Measurements from ENCODE around the gene FKBP6.
"Not testable (repeated sequence)": the region's sequence is repeated elsewhere in the genome, so short reads cannot be mapped to it uniquely, and the experiment has no call there.

The FKBP6 gene

GRCh38 chr7:73312831-73313520 lies 15.0 kb upstream of the FKBP6 start:
- Mint-ChIP-seq H3K27me3 (no peaks in the 10 kb centered on the region), H3K27ac (no peak overlapping the region), H3K4me1 (peaks cover 9% of the 10 kb centered on the region), H3K4me3 (no peak overlapping the region), H3K9me3 (no peaks in the 10 kb centered on the region), H3K36me3 (peaks cover 2% of the 10 kb centered on the region)
- DNase-seq (ENCODE audit: low spot score in 2 of 2) (no peak), ATAC-seq (ENCODE audit: low read depth) (no peak)

DNA sequence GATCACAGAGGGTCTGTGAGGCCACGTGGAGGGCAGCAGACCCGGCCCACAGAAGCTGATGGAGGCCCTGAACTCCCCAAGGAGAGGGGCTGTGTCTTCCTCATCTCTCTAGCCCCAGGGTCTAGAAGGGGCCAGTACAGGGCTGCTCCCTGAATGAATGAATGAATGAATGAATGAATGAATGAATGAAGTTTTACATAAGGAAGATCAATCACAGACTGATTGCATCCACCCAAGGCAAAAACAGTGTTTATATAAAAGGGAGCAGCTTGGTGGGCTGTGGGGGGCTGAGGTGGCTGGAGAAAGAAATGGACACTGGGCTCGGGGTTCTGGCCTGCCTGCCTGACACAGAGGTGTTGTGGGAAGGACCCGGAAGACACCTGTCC lies 14.4 kb upstream of the FKBP6 start:
- Mint-ChIP-seq H3K4me1 (peaks cover 6% of the 10 kb centered on the region), H3K27me3 (no peaks in the 10 kb centered on the region), H3K4me3 (no peak overlapping the region), H3K36me3 (peaks cover 2% of the 10 kb centered on the region), H3K9me3 (no peaks in the 10 kb centered on the region), H3K27ac (no peak overlapping the region)
- ATAC-seq (ENCODE audit: low read depth) (no peak), DNase-seq (ENCODE audit: low spot score in 2 of 2) (no peak)

DNA sequence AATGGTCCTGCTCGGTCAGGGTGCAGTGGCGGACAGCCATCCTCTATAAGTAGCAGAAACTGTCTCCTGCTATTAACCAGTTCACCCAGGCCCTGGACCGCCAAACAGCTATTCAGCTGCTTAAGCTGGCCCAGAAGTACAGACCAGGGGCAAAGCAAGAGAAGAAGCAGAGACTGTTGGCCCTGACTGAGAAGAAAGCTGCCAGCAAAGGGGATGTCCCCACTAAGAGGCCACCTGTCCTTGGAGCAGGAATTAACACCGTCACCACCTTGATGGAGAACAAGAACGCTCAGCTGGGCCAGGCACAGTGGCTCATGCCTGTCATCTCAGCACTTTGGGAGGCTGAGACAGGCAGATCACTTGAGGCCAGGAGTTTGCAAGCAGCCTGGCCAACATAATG lies 13.7 kb upstream of the FKBP6 start:
- H3K4me3 Mint-ChIP-seq: no peak overlapping the region
- H3K27me3 Mint-ChIP-seq: no peaks in the 10 kb centered on the region
- DNase-seq (ENCODE audit: low spot score in 2 of 2) (no peak), ATAC-seq (ENCODE audit: low read depth) (no peak)
- no peaks in the 10 kb centered on the region for H3K4me1 Mint-ChIP-seq
- no peaks in the 10 kb centered on the region for H3K9me3 Mint-ChIP-seq
- no peaks in the 10 kb centered on the region for H3K36me3 Mint-ChIP-seq
- no peak overlapping the region for H3K27ac Mint-ChIP-seq

DNA sequence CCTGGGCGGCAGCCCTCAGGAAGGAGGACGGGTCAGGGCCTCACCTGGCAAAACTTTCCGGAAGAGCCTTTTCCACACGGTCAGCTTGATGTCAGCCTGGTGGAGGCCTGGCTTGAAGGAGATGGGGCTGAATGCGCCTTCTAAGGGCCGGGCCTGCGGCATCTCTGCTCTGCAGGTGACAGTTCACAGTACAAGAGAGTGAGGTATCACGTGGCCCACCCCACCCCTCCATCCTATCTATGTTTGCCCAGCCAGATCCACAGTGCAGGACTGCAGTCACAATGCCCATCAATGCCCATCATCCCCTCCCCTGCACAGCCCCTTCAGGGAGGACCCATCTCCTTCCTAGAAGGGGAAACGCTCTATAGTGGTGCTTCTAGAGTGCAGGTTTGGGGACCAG lies 11.4 kb upstream of the FKBP6 start:
- ATAC-seq (ENCODE audit: low read depth) (no peak), DNase-seq (ENCODE audit: low spot score in 2 of 2) (no peak)
- Mint-ChIP-seq H3K9me3 (no peaks in the 10 kb centered on the region), H3K4me1 (no peaks in the 10 kb centered on the region), H3K27ac (no peak overlapping the region), H3K27me3 (no peaks in the 10 kb centered on the region), H3K4me3 (no peak overlapping the region), H3K36me3 (no peaks in the 10 kb centered on the region)

DNA sequence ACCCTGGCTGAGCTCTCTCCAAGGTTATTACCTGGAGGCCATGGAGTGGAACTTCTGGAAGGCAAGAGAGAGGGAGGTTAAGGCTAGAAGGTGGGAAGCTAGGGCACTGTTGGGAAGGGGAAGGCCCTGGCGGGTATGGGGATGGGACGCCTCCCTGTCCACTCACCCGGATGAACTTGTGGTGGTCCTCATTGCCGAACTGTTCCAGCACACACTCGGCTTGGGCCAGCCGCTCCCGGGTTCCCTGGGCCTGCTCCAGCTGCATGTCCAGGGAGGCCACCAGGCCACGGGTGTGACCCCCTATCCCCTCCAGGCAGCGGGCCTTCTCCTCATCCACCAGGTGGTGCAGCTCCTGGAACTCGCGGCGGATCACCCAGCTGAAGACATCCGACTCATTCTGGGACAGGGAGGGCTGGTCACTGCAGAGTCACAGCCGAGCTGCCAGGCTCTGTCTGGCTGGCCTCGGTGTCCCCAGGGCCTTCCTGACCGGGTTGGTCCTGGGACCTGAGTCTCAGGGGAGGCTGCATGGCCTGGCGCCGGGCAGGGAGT lies 9.2 kb upstream of the FKBP6 start:
- H3K36me3 Mint-ChIP-seq; DNase-seq (ENCODE audit: low spot score in 2 of 2); H3K4me1 Mint-ChIP-seq; H3K9me3 Mint-ChIP-seq; H3K27ac Mint-ChIP-seq; H3K27me3 Mint-ChIP-seq; ATAC-seq (ENCODE audit: low read depth); H3K4me3 Mint-ChIP-seq: not testable (repeated sequence)

DNA sequence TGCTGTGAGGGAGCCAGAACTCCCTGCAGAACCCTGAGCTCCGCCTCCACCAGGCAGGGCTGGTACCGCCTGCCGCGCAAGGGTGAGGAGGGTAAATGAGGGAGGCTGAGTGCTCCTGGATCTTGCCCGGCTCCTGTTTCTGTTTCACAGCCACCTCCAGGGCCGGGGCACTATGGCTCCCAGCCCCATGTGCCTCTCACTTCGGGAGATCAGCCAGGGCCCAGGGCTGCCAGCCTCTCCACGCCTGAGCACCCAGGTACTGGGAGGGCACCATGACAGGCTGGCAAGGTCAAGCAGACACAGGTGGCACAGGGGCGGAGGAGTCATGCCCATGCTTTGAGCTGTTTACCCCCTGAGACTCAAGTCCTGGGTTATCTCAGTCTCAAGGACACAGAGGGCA lies 8.4 kb upstream of the FKBP6 start:
- H3K27me3 Mint-ChIP-seq; H3K4me1 Mint-ChIP-seq; H3K4me3 Mint-ChIP-seq; H3K36me3 Mint-ChIP-seq; H3K27ac Mint-ChIP-seq; ATAC-seq (ENCODE audit: low read depth); H3K9me3 Mint-ChIP-seq; DNase-seq (ENCODE audit: low spot score in 2 of 2): not testable (repeated sequence)

GRCh38 chr7:73320009-73320408 lies 8.0 kb upstream of the FKBP6 start:
- ATAC-seq (ENCODE audit: low read depth); H3K27ac Mint-ChIP-seq; H3K4me3 Mint-ChIP-seq; H3K4me1 Mint-ChIP-seq; DNase-seq (ENCODE audit: low spot score in 2 of 2); H3K9me3 Mint-ChIP-seq; H3K36me3 Mint-ChIP-seq; H3K27me3 Mint-ChIP-seq: not testable (repeated sequence)

DNA sequence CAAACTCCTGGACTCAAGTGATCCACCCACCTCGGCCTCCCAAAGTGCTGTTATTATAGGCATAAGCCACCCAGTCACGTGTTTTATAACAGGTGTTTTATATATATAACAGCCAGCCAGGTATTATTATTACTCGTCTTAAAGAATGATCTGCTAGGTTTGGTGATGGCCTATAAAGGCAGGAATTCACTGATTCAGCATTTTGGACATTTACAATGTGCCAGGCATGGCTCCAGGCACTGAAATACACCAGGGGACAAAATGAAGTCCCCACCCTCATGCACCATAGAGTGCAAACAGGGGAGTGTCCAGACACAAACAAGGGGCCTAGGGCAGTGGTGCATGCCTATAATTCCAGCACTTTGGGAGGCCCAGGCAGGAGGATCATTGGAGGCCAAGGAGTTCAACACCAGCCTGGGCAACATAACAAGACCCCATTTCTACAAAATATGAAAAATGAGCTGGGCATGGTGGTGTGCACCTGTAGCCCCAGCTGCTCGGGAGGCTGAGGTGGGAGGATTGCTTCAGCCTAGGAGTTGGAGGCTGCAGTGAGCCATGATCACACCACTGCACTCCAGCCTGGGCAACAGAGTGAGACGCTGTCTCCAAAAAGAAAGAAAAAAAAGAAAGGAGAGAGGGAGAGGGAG lies 4.4 kb upstream of the FKBP6 start:
- not testable (repeated sequence) for ATAC-seq (ENCODE audit: low read depth); H3K36me3 Mint-ChIP-seq; H3K27ac Mint-ChIP-seq; H3K4me1 Mint-ChIP-seq; H3K27me3 Mint-ChIP-seq; H3K9me3 Mint-ChIP-seq; DNase-seq (ENCODE audit: low spot score in 2 of 2)
- peak overlapping the region; percentile 83 for H3K4me3 Mint-ChIP-seq

DNA sequence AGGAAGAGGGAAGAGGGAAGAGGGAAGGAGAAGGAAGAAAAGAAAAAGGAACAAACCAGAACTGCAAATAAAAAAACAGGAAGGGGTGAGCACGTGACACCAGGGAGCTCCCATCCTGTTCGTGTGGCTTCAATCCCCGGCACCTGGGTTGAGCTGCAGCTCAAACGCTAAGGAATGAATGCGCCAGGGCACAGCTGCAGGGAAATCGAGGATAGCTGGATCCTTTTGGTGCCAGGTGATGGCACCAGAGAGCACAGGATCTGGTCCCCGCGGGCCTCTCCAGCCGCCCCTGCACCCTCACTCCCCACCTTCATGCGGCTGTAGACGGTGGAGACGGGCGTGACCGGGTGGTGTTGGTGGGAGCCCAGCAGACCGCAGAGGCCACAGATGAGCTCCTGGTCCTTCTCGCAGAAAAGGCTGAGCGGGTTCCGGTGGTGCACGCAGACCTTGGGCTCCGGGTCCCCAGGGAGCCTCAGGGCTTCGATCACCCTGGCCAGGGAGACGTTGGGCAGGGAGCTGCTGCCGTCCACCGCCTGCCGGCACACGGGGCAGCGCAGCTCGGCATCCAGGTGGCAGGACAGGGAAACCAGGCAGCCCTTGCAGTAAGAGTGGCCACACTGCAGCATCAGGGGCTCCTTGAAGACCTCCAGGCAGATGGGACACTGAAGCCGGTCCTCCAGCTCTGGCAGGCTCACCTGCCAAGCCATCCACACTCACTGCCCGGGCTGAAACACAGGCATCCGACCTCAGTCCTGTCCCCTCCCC lies 3.7 kb upstream of the FKBP6 start:
- ATAC-seq (ENCODE audit: low read depth) (peak; percentile 80), DNase-seq (ENCODE audit: low spot score in 2 of 2) (peak; percentile 27 to 38)
- H3K27me3 Mint-ChIP-seq, H3K36me3 Mint-ChIP-seq, H3K9me3 Mint-ChIP-seq, H3K4me1 Mint-ChIP-seq, H3K27ac Mint-ChIP-seq: not testable (repeated sequence)
- H3K4me3 Mint-ChIP-seq: peak overlapping the region; percentile 83

DNA sequence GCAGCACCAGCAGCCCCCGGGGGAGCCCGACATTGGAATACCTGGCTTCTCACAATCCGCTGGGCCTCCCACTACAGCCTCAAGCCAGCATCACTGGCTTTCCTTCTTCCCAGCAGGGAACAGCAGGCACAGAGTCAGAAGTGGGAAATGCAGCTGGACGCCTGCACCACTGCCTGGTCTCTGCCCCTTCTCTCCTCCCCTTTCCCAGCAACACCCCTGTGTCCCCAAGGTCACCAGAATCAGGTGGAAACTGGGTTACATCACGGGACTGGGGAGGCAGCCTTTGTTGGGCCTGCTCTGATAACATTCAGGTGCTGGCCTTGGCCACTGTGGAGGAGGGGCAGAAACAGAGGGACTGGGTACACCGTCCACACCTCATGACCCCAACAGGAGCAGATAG lies 2.5 kb upstream of the FKBP6 start:
- not testable (repeated sequence) for H3K4me3 Mint-ChIP-seq; H3K27me3 Mint-ChIP-seq; H3K36me3 Mint-ChIP-seq; DNase-seq (ENCODE audit: low spot score in 2 of 2); H3K27ac Mint-ChIP-seq; H3K9me3 Mint-ChIP-seq; H3K4me1 Mint-ChIP-seq; ATAC-seq (ENCODE audit: low read depth)

- not testable (repeated sequence) for DNase-seq (ENCODE audit: low spot score in 2 of 2); H3K27ac Mint-ChIP-seq; H3K27me3 Mint-ChIP-seq; H3K4me3 Mint-ChIP-seq; H3K9me3 Mint-ChIP-seq; H3K36me3 Mint-ChIP-seq; H3K4me1 Mint-ChIP-seq
- ATAC-seq (ENCODE audit: low read depth): peak; percentile 50
Observed at GRCh38 chr7:73327449-73327848, 512 bp upstream of the FKBP6 start.

GRCh38 chr7:73328696-73329095 lies 735 bp downstream of the FKBP6 start:
- DNase-seq (ENCODE audit: low spot score in 2 of 2) (no peak), ATAC-seq (ENCODE audit: low read depth) (no peak)
- peaks cover 6% of the 10 kb centered on the region for H3K4me1 Mint-ChIP-seq
- H3K36me3 Mint-ChIP-seq: no peaks in the 10 kb centered on the region
- no peak overlapping the region for H3K4me3 Mint-ChIP-seq
- no peak overlapping the region for H3K27ac Mint-ChIP-seq
- no peaks in the 10 kb centered on the region for H3K9me3 Mint-ChIP-seq
- peaks cover 1% of the 10 kb centered on the region for H3K27me3 Mint-ChIP-seq

DNA sequence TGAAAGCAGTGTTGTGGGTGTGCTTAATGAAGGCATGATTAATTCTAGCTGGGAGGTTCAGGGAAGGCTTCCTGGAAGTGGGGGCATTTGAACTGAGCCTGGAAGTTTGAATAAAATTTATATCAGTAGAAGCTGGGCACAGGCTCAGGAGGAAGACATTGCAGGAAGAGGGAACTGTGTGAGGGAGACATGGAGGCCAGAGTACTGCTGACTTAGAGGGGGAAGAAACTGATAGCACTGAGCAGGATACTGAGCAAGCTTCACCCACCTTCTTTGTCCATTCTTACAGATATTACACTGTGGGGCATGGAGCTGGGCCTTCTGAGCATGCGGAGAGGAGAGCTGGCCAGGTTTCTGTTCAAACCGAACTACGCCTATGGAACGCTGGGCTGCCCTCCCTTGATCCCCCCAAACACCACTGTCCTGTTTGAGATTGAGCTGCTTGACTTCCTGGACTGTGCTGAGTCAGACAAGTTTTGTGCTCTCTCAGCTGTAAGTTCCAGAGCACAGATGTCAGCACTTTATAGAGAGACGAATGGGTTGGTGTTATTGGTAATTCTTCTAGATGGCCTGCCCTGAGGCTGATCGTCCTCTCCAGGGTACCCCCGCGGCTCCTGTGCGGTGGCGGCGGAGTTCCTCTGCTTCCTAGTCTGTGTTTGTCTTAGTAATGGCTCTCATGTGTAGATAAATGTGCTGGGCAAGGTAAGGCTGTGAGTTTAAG lies 2.1 kb downstream of the FKBP6 start:
- DNase-seq (ENCODE audit: low spot score in 2 of 2) (no peak), ATAC-seq (ENCODE audit: low read depth) (no peak)
- Mint-ChIP-seq H3K4me1 (no peaks in the 10 kb centered on the region), H3K9me3 (no peaks in the 10 kb centered on the region), H3K4me3 (no peak overlapping the region), H3K27ac (no peak overlapping the region), H3K27me3 (peaks cover 1% of the 10 kb centered on the region), H3K36me3 (no peaks in the 10 kb centered on the region)

DNA sequence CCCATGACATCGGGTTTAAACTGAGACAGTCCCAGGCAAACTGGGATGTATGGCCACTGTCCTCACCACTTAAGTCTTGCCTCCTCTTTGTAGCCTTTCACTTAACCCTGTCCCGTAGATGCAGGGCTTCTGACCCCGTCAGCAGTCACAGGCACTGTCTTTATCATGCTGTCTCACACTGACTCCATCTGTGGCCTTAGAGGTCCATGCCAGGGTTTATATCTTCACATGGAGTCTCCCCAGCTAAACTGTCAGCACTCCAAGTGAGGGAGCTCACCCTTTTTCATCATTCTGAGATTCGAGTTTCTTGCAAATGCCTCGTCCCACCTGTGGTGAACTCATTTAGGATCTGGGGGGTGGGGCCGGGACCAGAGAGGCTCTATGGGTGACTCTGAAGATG lies 2.8 kb downstream of the FKBP6 start:
- Mint-ChIP-seq H3K4me3 (no peak overlapping the region), H3K4me1 (no peaks in the 10 kb centered on the region), H3K36me3 (no peaks in the 10 kb centered on the region), H3K27ac (no peak overlapping the region), H3K9me3 (no peaks in the 10 kb centered on the region), H3K27me3 (peaks cover 1% of the 10 kb centered on the region)
- ATAC-seq (ENCODE audit: low read depth): no peak
- no peak for DNase-seq (ENCODE audit: low spot score in 2 of 2)

All from memory B cell (primary cell).